HEK293 (cell line): ENCODE measurements around the gene ITPRIPL1.

Experiments used
- CTCF ChIA-PET: fragments of 350-600 bp; formaldehyde crosslinking; extraction: SDS; loops from one replicate; lab custom pipeline; 2021; ENCODE audit warnings: antibody characterized with exemption; lab: Yijun Ruan, JAX
- POLR2A ChIA-PET: fragments of 300-600 bp; formaldehyde crosslinking; extraction: SDS; loops from one replicate; lab custom pipeline; 2020; ENCODE audit warnings: antibody characterized with exemption, inconsistent platforms; lab: Yijun Ruan, JAX
- H3K27ac ChIP-seq: fragments of 200-500 bp; sonication (Bioruptor generic); 2 replicates; pipeline ENCODE4 v1.5.1; 2014; ENCODE audit warnings: low read depth, low read length, control low read depth, inconsistent platforms; ENCODE audit errors: extremely low read depth
- H3K36me3 ChIP-seq, 2 experiments: fragments of 200-500 bp in 1 of 2; sonication (Bioruptor generic) in 1 of 2; 1 replicate in 1 of 2; 2 replicates in 1 of 2; pipeline ENCODE4 v1.5.1; 2014 to 2017; ENCODE audit warnings: inconsistent platforms in 2 of 2, low read length in 2 of 2; ENCODE audit not compliant: control insufficient read depth in 2 of 2, insufficient read depth in 1 of 2
- H3K4me1 ChIP-seq: fragments of 200-500 bp; sonication (Bioruptor generic); 2 replicates; pipeline ENCODE4 v1.5.1; 2014; ENCODE audit warnings: mild to moderate bottlenecking, low read length, inconsistent platforms; ENCODE audit not compliant: control insufficient read depth, insufficient read depth
- H3K4me3 ChIP-seq: 2 replicates; pipeline ENCODE4 v1.5.1; 2011; ENCODE audit warnings: low read depth, mild to moderate bottlenecking, control low read depth, low read length, moderate library complexity
- H3K9me3 ChIP-seq: fragments of 200-500 bp; sonication (Bioruptor generic); 2 replicates; pipeline ENCODE4 v1.5.1; 2014; ENCODE audit warnings: low read depth, low read length, inconsistent platforms; ENCODE audit not compliant: control insufficient read depth, insufficient read depth
- AEBP2 ChIP-seq: fragments of 450-650 bp; formaldehyde crosslinking; IDR thresholded peaks from 2 replicates; pipeline ENCODE4 v1.5.1; 2016; ENCODE audit warnings: missing biosample characterization, missing genetic modification characterization, borderline replicate concordance
- BCL11B ChIP-seq: fragments of 450-650 bp; formaldehyde crosslinking; IDR thresholded peaks from 2 replicates; pipeline ENCODE4 v1.5.1; 2016; ENCODE audit warnings: low read depth, missing biosample characterization, missing genetic modification characterization
- GLIS1 ChIP-seq: fragments of 450-650 bp; formaldehyde crosslinking; IDR thresholded peaks from 2 replicates; pipeline ENCODE4 v1.5.1; 2016; ENCODE audit warnings: missing biosample characterization, missing genetic modification characterization
- HOXD13 ChIP-seq: sonication (generic); formaldehyde crosslinking; IDR thresholded peaks from 2 replicates; pipeline ENCODE4 v1.8.0; 2022; ENCODE audit warnings: missing genetic modification reagents, borderline replicate concordance
- KLF1 ChIP-seq: fragments of 450-650 bp; formaldehyde crosslinking; IDR thresholded peaks from 2 replicates; pipeline ENCODE4 v1.5.1; 2016; ENCODE audit warnings: missing biosample characterization, missing genetic modification characterization
- KLF16 ChIP-seq: fragments of 450-650 bp; formaldehyde crosslinking; IDR thresholded peaks from 2 replicates; pipeline ENCODE4 v1.5.1; 2017; ENCODE audit warnings: missing biosample characterization, missing genetic modification characterization
- PRDM10 ChIP-seq: fragments of 450-650 bp; formaldehyde crosslinking; IDR thresholded peaks from 2 replicates; pipeline ENCODE4 v1.5.1; 2016; ENCODE audit warnings: missing biosample characterization, missing genetic modification characterization
- REPIN1 ChIP-seq: fragments of 450-650 bp; formaldehyde crosslinking; IDR thresholded peaks from 2 replicates; pipeline ENCODE4 v1.5.1; 2017; ENCODE audit warnings: missing biosample characterization, missing genetic modification characterization, low read depth
- YY2 ChIP-seq: fragments of 450-650 bp; formaldehyde crosslinking; IDR thresholded peaks from 2 replicates; pipeline ENCODE4 v1.5.1; 2016; ENCODE audit warnings: missing biosample characterization, missing genetic modification characterization
- ZBTB48 ChIP-seq: fragments of 450-650 bp; formaldehyde crosslinking; IDR thresholded peaks from 2 replicates; pipeline ENCODE4 v1.5.1; 2016; ENCODE audit warnings: missing biosample characterization, missing genetic modification characterization
- ZFP3 ChIP-seq: fragments of 450-650 bp; formaldehyde crosslinking; IDR thresholded peaks from 2 replicates; pipeline ENCODE4 v1.5.1; 2016; ENCODE audit warnings: low read depth, missing biosample characterization, missing genetic modification characterization
- ZNF157 ChIP-seq: fragments of 450-650 bp; formaldehyde crosslinking; IDR thresholded peaks from 2 replicates; pipeline ENCODE4 v1.5.1; 2016; ENCODE audit warnings: missing biosample characterization, missing genetic modification characterization
- ZNF184 ChIP-seq: fragments of 450-650 bp; IDR thresholded peaks from 2 replicates; pipeline ENCODE4 v1.5.1; 2018; ENCODE audit warnings: missing biosample characterization, mild to moderate bottlenecking, missing genetic modification characterization
- ZNF202 ChIP-seq: fragments of 450-650 bp; formaldehyde crosslinking; IDR thresholded peaks from 2 replicates; pipeline ENCODE4 v1.5.1; 2016; ENCODE audit warnings: missing biosample characterization, missing genetic modification characterization, borderline replicate concordance
- ZNF274 ChIP-seq, 2 experiments: fragments of 200-500 bp in 1 of 2; fragments of 450-650 bp in 1 of 2; sonication (Bioruptor generic) in 1 of 2; formaldehyde crosslinking in 1 of 2; IDR thresholded peaks; 2 replicates each; pipeline versions ENCODE4 v1.5.1 to v1.6.1; 2014 to 2016; ENCODE audit warnings: borderline replicate concordance in 1 of 2, inconsistent platforms in 1 of 2, low read length in 1 of 2, missing biosample characterization in 1 of 2, missing genetic modification characterization in 1 of 2
- ZNF398 ChIP-seq: fragments of 450-650 bp; formaldehyde crosslinking; IDR thresholded peaks from 2 replicates; pipeline ENCODE4 v1.5.1; 2017; ENCODE audit warnings: missing biosample characterization, missing genetic modification characterization
- ZNF48 ChIP-seq: fragments of 450-650 bp; formaldehyde crosslinking; IDR thresholded peaks from 2 replicates; pipeline ENCODE4 v1.5.1; 2016; ENCODE audit warnings: missing biosample characterization, missing genetic modification characterization
- ZNF510 ChIP-seq: fragments of 450-650 bp; formaldehyde crosslinking; IDR thresholded peaks from 2 replicates; pipeline ENCODE4 v1.5.1; 2018; ENCODE audit warnings: mild to moderate bottlenecking, missing genetic modification characterization, missing biosample characterization; ENCODE audit not compliant: insufficient replicate concordance
- ZNF548 ChIP-seq: fragments of 450-650 bp; formaldehyde crosslinking; IDR thresholded peaks from 2 replicates; pipeline ENCODE4 v1.5.1; 2016; ENCODE audit warnings: missing biosample characterization, missing genetic modification characterization
- ZNF677 ChIP-seq: fragments of 450-650 bp; IDR thresholded peaks from 2 replicates; pipeline ENCODE4 v1.5.0; 2018; ENCODE audit warnings: missing biosample characterization, mild to moderate bottlenecking, missing genetic modification characterization, moderate library complexity
- ZNF785 ChIP-seq: fragments of 450-650 bp; formaldehyde crosslinking; IDR thresholded peaks from 2 replicates; pipeline ENCODE4 v1.5.1; 2016; ENCODE audit warnings: missing biosample characterization, missing genetic modification characterization
- ZNF843 ChIP-seq: fragments of 450-650 bp; formaldehyde crosslinking; IDR thresholded peaks from 2 replicates; pipeline ENCODE4 v1.5.1; 2016; ENCODE audit warnings: missing biosample characterization, missing genetic modification characterization
- TF ChIP-seq, protein P1 (sequence below): fragments of 450-650 bp; formaldehyde crosslinking; IDR thresholded peaks from 2 replicates; pipeline ENCODE4 v1.5.1; 2016; ENCODE audit warnings: missing biosample characterization, missing genetic modification characterization
- TF ChIP-seq, protein P2 (sequence below): fragments of 450-650 bp; formaldehyde crosslinking; IDR thresholded peaks from 2 replicates; pipeline ENCODE4 v1.5.1; 2016; ENCODE audit warnings: missing biosample characterization, missing genetic modification characterization

ITPRIPL1 gene

GRCh38 chr2:96306370-96306769 lies 18.7 kb upstream of the ITPRIPL1 start (continued):
- TF ChIP-seq AEBP2 (tag by site-specific recombination) (no peak), ZNF202 (tag by site-specific recombination) (no peak), ZNF184 (tag by site-specific recombination) (no peak), ZNF157 (tag by site-specific recombination) (no peak), YY2 (no peak), KLF16 (tag by site-specific recombination) (no peak), REPIN1 (tag by site-specific recombination) (no peak), ZNF48 (tag by site-specific recombination) (no peak)
- TF ChIP-seq, protein P1, sequence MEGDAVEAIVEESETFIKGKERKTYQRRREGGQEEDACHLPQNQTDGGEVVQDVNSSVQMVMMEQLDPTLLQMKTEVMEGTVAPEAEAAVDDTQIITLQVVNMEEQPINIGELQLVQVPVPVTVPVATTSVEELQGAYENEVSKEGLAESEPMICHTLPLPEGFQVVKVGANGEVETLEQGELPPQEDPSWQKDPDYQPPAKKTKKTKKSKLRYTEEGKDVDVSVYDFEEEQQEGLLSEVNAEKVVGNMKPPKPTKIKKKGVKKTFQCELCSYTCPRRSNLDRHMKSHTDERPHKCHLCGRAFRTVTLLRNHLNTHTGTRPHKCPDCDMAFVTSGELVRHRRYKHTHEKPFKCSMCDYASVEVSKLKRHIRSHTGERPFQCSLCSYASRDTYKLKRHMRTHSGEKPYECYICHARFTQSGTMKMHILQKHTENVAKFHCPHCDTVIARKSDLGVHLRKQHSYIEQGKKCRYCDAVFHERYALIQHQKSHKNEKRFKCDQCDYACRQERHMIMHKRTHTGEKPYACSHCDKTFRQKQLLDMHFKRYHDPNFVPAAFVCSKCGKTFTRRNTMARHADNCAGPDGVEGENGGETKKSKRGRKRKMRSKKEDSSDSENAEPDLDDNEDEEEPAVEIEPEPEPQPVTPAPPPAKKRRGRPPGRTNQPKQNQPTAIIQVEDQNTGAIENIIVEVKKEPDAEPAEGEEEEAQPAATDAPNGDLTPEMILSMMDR (tag by site-specific recombination), result no peak

GRCh38 chr2:96308248-96308647 lies 16.9 kb upstream of the ITPRIPL1 start:
- no peak for TF ChIP-seq ZFP3 (tag by site-specific recombination)
- TF ChIP-seq ZNF843, result no peak
- TF ChIP-seq GLIS1 (tag by site-specific recombination), result peak; percentile 50; the same call in 1 of the 2 replicates
- TF ChIP-seq KLF1 (tag by site-specific recombination), result 0 out of 2 replicates have a peak, but pooled peaks have one; percentile 47
- Histone ChIP-seq H3K9me3 (no peaks in the 10 kb centered on the region), H3K27ac (no peak overlapping the region), H3K36me3 (peaks cover 12 to 14% of the 10 kb centered on the region in 2 experiments), H3K4me3 (no peak overlapping the region), H3K4me1 (peaks cover 9% of the 10 kb centered on the region; the same call in 1 of the 2 replicates)
- CTCF ChIA-PET, result interaction anchor here (1.2 kb wide), 1 partner anchor 12 kb away, joined by 3 read pairs; no protein-coding TSS in a partner anchor
- POLR2A ChIA-PET, result interaction anchor here (0.7 to 0.9 kb wide), 3 partner anchors 27 to 391 kb away, joined by 4 to 5 read pairs (median 5); partner anchors contain the start of gene NCAPH

DNA sequence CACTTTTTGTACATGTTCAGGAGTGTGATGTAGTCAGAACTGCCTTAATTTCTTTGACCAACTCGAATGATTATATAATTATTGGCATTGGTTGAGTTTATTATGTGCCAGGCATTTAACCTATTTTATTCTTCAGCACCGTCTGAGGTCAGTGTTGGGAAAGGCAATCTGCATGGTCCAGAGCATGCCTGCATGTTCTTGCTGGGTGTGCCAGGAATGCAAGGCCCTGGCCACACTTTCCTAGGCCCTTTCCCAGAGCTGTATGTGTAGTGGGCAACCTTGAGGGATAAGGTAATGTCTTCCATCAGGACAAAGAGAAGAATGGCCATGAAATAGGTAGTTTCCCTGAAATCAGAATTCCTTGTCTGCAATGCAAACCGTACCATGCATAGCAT lies 10.1 kb upstream of the ITPRIPL1 start:
- H3K4me1 ChIP-seq, result no peaks in the 10 kb centered on the region
- no peak overlapping the region for H3K27ac ChIP-seq
- POLR2A ChIA-PET, result no interaction called here
- CTCF ChIA-PET, result no interaction called here
- H3K4me3 ChIP-seq, result no peak overlapping the region
- no peaks in the 10 kb centered on the region for H3K36me3 ChIP-seq
- no peaks in the 10 kb centered on the region for H3K9me3 ChIP-seq
- TF ChIP-seq ZNF398, result no peak
- TF ChIP-seq HOXD13, result no peak
- no peak for TF ChIP-seq ZNF274 (IDR thresholded peaks at IDR 0.05; ENCODE audit: low read length)
- no peak for TF ChIP-seq ZNF274 (tag by site-specific recombination; IDR thresholded peaks at IDR 0.05; ENCODE audit: borderline replicate concordance)
- TF ChIP-seq ZNF677 (tag by site-specific recombination), result no peak
- TF ChIP-seq ZNF510 (tag by site-specific recombination), result no peak
- TF ChIP-seq PRDM10 (tag by site-specific recombination), result no peak
- no peak for TF ChIP-seq BCL11B
- TF ChIP-seq ZBTB48 (tag by site-specific recombination), result no peak
- no peak for TF ChIP-seq ZNF785 (tag by site-specific recombination)
- no peak for TF ChIP-seq ZNF548 (tag by site-specific recombination)
- TF ChIP-seq, protein P2, sequence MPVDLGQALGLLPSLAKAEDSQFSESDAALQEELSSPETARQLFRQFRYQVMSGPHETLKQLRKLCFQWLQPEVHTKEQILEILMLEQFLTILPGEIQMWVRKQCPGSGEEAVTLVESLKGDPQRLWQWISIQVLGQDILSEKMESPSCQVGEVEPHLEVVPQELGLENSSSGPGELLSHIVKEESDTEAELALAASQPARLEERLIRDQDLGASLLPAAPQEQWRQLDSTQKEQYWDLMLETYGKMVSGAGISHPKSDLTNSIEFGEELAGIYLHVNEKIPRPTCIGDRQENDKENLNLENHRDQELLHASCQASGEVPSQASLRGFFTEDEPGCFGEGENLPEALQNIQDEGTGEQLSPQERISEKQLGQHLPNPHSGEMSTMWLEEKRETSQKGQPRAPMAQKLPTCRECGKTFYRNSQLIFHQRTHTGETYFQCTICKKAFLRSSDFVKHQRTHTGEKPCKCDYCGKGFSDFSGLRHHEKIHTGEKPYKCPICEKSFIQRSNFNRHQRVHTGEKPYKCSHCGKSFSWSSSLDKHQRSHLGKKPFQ, result no peak
